A549 treated with ZK216348 at 1 μM for 4 hours (cell line): ENCODE measurements around the gene SOCS7. TPM values are rescaled to one million over a fixed set of nuclear protein-coding genes. Genes with fewer than 3 reads are reported as not detected.

Experiments
- total RNA-seq: library from RNA; stranded (reverse); fragments of 200-300 nt; extraction: Qiagen RNA extraction; gene quantifications from 5 replicates; pipeline ENCODE4 v1.2.3, GENCODE V29; 2022; ENCODE audit warnings: low read depth

The SOCS7 gene, protein sequence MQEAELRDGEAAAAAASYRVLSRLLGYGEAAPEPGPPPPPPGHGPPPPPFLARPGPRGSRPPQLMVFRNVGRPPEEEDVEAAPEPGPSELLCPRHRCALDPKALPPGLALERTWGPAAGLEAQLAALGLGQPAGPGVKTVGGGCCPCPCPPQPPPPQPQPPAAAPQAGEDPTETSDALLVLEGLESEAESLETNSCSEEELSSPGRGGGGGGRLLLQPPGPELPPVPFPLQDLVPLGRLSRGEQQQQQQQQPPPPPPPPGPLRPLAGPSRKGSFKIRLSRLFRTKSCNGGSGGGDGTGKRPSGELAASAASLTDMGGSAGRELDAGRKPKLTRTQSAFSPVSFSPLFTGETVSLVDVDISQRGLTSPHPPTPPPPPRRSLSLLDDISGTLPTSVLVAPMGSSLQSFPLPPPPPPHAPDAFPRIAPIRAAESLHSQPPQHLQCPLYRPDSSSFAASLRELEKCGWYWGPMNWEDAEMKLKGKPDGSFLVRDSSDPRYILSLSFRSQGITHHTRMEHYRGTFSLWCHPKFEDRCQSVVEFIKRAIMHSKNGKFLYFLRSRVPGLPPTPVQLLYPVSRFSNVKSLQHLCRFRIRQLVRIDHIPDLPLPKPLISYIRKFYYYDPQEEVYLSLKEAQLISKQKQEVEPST
- 8.1 to 18.8 TPM (median 15.8 TPM) in 5 replicates for total RNA-seq

DNA sequence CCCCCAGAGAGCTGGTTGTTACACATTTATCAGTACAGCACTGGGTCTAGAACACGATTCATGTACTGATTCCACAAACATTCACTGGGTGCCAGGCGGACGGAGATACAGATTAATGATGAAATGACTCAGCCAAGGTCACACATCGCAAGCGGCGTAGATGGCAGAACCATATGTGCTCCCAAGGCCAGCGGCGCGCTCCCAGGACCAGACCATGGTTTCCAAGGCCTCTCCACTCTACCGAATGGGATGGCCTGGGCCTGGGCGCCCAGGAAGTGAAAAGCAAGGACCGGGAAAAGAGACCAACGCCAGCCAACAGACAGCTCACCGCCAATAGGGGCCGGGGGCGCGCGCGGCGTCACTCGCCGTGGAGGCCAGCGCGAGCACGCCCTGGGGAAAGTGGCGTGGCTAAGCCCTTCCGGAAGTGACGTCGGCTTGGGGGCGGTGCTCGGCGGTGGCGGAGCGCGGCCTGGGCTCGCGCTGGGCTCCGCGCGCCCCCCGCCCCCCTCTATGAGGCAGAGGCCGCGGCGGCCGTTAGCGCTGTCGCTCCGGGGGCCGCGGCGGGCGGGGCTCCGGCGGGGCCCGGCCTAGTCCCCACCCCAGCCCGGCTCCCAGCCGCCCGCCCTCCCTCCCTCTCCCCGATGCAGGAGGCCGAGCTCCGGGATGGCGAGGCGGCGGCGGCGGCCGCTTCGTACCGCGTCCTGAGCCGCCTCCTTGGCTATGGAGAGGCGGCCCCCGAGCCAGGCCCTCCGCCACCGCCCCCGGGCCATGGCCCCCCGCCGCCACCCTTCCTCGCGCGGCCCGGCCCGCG, at the start of gene SOCS7:
SOCS7 (plus strand) TSS at position 433 of the 811 bp plus-strand sequence; CDS start at position 642, 209 bp downstream.

DNA sequence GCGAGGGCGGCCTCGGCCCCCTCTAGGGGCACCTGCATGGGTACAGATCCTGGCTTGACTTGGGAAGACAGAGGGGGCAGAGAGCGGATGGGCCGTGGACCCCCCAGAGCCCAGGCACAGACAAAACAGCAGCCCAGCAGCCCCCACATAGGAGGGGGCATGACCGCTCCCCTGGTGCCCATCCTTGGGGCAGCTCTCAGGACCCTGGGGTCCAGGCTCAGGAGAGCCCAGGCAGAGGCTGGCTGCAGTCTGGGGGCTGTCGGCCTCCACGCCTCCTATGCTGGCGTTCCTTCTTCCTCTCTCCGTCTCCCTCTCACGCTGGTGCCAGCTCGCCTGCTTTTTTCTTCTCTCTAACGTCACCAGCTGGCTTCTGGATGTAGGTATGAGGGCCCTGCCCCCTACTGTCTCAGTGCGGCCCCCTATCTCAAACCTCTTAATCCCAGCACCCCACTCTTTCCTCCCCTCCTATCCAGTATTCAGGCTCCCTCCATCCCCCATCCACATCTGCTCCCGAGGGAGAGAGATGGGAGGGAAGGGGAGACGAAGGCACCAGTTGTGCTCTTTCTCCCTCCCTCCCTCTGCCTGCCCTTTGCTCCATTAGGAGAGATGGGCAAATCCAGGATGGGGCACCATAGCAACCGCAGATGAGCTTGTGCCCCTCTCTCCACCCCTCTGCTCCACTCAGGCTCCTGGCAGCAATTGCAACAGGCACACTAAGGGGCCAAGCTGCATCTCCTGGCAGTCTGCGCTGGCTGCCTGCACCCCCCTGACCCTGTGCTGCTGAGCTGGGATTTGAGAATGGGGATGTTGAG, 7.8 kb upstream of the SOCS7 start, which contains the start of gene GPR179:
GPR179 (minus strand) TSS at position 349 of the 812 bp plus-strand sequence; CDS start at position 182, 167 bp downstream.

DNA sequence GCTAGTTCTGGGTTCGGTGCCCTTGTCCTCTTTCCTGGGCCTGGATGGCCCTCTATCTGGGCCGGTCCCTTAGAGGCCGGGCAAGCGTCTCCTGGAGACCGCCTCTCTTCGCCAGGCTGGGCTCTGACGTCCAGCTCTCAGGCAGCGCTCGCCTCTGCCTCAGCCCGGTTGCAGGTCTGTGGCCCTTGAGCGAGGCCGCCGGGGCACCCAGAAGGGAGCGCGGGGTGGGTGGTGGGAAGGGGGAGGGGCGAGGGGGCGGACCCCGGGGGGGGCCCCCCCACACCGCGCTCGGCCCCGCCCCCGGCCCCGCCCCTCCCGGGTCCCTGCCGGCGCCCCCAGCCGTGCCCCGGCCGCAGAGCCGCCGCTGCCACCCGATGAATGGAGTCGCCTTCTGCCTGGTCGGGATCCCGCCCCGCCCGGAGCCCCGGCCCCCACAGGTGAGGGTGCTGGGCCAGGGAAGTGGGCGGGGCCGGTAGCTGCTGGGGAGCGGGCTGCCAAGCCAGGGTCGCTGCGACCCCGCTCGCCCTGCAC, 76.5 kb downstream of the SOCS7 start, which contains the start of gene ARHGAP23:
ARHGAP23 (plus strand) TSS at position 353 of the 531 bp plus-strand sequence; CDS start at position 375, 22 bp downstream.

Other genes with a start within 250 kb of the SOCS7 start
- not detected in 5 replicates for gene TBC1D3E, start 223.9 kb upstream of the SOCS7 start, total RNA-seq
- not detected in 5 replicates for gene TBC1D3, start 159.3 kb upstream of the SOCS7 start, total RNA-seq
- gene MRPL45, start 54.7 kb upstream of the SOCS7 start, total RNA-seq = 61.2 to 71.4 TPM (median 63.3 TPM) in 5 replicates
- 0.01 to 0.05 TPM (median 0.04 TPM) in 3 of 5 replicates, not detected in the others for gene GPR179, start 7.9 kb upstream of the SOCS7 start, total RNA-seq
- 42.1 to 70.8 TPM (median 62.8 TPM) in 5 replicates for gene ARHGAP23, start 76.6 kb downstream of the SOCS7 start, total RNA-seq